GM21717 (cell line): Measurements from ENCODE around the gene ZDHHC13.

ENCODE experiments used
- ATAC-seq: cut with Tn5 transposase; IDR thresholded peaks from one replicate; pipeline ENCODE4 v1.9.1; 2021; ENCODE audit warnings: mild to moderate bottlenecking, moderate library complexity; ENCODE audit not compliant: unreplicated experiment

Gene ZDHHC13

DNA sequence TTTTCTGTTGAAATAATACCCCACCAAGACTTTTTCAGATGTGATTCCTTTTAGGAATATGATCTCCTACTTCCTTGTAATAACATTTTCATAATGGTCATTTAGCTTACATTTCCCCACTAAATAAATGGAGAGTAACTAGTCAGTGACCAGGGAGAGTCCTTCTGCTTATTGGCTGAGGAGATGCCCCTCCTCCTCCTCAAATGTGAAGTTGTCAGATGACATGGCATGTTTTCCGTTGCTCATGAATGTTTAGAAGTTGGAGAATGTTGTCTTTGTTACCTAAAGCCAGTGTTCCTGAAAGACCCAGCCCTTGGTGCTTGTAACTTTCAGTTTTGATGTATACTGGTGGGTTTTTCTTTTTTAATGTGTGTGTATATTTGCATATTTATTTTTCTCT, 46.6 kb downstream of the ZDHHC13 start:
- ATAC-seq = no peak

DNA sequence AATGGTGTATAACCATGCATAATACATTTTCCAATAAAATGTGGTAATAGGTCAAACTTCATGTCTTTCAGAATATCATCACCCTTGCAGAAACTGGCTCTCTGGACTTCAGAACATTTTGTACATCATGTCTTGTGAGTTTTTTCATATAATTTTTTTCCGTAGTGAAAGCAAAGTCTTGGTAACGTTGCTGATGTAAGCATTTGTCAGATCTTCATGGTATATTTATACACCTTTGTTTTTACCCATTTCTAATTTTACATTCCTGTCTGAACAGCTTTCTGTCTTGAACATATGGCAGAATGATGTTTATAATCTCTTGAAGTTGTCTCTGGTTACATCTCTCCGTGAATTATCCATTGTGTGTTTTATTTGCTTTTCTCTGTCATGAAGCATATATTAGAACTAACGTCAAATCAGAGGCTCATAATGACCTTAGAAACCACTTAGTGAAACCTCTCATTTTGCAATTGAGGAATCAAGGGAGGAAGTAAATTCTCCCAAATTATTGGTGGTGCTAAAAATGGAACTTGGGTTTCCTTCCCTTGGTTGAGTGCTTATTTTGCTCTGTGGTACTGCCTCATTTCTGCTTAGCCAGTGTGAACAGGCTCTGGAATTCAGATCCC, 47.4 kb downstream of the ZDHHC13 start:
- no peak for ATAC-seq

GRCh38 chr11:19164881-19165280, 47.9 kb downstream of the ZDHHC13 start:
- no peak for ATAC-seq

DNA sequence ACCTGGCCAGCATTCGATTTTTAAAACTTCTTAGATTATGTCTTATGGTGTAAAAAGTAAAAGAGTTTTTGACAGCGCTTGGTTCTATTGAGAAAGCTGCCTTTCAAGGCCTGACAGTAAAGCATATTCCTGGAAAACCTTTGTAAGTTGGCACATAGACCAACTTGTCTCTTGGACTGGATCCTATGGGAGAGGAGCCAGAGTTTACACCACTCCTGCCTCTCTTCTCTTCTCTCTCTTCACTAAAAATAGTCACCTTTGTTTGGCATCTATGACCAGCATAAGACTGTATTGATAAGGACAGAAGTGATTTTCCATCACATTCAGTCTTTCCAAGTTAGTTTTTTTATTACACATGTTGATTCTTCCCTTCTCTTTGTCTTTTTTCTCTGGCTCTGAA, 51.1 kb downstream of the ZDHHC13 start:
- no peak for ATAC-seq

GRCh38 chr11:19173004-19173689, 56.2 kb downstream of the ZDHHC13 start:
- ATAC-seq = no peak

DNA sequence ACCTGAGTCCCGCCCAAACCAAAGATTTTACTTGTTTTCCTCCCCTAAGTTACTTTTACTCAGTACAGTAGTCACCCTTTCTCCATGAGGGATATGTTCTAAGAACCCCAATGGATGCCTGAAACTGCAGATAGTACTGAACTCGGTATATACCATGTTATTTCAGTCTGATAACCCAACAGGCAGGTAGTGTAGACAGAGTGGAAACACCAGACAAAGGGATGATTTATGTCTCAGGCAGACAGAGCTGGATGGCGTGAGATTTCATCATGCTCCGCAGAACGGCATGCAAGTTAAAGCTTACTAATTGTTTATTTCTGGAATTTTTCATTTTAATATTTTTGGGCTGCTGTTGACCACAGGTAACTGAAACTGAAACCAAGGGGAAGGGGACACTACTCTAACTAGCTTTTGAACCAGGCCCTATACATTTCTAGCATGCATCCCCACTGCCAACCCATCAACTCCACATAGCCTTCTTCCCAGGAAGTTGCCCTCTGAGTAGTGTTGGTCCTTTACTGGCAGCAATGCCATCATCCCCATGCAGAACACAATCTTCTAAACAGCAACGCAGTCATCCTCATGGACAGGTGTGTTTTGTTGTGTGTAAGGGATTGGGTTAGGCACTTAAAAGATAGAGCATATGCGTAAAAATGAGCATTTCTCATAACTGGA, 57.1 kb downstream of the ZDHHC13 start:
- ATAC-seq = no peak

DNA sequence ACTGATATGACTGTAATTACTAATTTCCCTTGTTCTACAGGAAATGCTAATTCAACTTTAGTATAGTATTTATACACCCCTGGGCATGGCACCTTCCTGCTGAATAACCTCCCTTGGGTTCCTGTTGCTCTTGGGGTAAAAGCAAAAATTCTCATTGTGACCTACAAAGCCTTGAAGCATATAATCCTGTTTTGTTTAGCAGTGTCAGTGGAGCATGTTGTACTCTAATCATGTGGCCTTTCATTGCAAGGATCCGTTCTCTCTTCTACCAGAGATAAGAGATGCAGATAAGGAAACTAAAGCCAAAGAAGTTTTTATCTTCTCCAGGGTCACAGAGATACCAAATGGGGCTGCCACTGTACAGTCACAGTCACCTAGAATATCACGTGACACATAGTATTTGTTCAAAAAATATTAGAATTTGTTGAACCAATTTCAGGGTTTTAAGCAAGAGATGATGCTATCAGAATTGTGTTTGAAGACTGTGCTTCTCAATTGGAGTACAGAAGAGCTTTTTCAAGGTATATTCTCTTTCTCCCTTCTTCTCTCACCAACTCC, 59.7 kb downstream of the ZDHHC13 start:
- no peak for ATAC-seq

DNA sequence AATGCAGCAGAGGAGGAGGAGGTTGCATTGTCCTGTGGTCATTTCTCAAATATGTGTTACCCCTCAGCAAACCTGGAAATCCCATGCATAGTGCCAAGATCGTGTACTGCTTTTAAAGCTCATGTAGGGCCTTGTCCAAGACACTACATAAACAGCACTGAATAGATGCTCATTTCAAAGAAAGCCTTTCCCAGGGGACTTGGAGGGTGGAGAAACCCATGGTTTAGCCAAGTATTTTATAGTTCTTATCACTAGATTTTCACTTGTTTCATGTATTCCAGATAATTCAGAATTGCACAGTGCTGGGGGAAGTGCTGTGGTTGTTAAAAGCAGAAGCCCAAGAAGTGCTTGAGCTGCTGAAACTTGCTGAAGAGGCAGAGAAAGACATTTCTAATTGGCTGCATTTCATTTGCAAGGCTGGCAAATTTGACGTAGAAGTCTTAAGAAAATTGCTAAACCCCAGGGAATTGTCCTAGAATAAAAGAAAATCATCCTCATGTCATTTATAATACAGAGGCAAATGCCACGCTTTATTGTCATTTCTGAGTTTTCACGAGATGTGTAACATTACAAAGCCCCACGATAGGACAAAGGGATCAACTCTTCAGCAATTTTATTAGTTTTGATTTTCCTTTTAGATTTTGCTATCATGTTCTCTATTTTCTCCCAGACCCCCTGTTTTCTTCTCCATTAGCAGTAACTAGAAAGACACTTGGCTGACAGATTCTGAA, 64.7 kb downstream of the ZDHHC13 start:
- no peak for ATAC-seq

GRCh38 chr11:19183646-19184045, 66.7 kb downstream of the ZDHHC13 start:
- no peak for ATAC-seq

DNA sequence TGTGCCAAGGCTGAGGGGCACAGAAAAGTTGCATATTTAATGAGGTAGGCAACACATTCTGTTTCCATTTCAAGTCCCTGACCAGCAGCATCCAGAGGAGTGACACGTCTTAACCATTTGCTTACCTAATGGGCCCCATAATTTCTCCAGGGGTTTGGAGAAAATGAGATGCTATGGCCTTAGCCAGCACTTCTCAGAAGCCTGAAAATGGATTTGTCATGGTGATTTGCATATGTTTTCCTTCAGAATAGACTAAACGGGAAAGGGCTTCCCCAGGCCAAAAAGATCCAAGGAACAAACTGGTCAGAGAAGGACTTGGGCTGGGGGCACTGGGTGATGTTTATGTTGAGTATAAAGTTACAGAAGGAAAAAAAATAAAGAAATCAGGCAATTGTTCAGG, 68.1 kb downstream of the ZDHHC13 start:
- ATAC-seq = no peak

GRCh38 chr11:19185516-19186052, 68.6 kb downstream of the ZDHHC13 start:
- no peak for ATAC-seq

DNA sequence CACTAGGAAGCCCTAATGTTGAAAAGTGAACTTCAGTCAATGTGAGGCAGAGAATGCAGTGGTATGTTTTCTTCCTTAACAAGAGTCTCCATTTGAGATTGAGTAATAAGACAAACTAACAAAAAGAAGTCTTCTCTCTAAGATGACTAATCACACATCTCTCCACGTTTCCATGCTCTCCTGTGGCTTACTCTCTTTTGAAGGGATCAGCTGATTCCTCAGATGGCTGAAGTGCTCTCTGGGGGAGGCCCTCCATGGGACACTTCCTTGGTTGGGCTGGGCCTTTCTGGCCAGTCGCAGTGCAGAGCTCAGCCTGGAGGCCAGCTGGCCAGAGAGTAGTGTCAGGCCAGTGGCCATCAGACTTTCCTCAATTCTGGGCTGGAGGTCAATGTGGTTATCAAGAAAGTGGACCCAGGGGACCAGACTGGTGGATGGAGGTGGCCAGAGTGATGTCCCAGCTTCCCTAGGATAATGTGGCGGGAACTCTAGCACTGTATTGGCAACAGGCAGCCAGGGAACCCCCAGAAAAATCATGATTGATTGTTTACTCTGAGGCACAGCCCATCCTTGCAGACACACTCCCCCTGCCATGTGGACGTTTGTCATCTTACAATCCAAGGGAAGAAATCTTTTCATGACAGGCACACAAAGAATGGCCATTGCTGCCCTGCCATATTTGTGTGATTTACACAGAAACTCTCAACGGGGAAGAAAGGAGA, 70.3 kb downstream of the ZDHHC13 start:
- ATAC-seq = no peak

GRCh38 chr11:19187833-19188258, 70.9 kb downstream of the ZDHHC13 start:
- ATAC-seq = no peak

DNA sequence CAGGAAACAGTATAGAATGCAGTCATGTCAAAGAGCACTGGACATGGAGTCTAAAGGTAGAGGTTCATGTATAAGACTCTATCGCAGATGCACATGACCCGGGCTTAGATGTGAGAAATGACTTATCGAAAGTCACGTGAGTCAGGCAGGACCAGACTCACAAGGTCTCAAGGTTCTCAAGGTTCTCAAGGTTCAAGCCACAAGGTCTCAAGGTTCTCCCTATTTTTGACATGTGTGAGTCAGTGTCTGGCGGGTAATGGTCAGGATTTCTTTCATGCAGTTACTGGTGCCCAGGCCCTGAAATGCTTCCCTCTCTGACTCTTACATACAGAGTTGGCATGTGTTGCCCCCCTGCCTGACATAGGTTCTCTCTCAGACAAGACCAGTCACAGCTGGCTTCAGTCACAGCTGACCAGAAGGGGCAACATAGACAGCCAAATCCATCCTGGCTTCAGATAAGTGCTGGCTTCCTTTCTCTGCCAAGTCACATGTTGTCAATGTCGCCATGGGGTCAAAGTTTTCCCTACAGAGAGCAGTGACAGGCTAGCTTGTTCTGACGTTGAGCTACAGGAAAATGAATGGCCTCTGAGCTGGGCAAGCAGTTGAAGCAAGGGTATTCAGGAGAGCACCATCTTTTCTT, 74.7 kb downstream of the ZDHHC13 start:
- ATAC-seq = no peak

DNA sequence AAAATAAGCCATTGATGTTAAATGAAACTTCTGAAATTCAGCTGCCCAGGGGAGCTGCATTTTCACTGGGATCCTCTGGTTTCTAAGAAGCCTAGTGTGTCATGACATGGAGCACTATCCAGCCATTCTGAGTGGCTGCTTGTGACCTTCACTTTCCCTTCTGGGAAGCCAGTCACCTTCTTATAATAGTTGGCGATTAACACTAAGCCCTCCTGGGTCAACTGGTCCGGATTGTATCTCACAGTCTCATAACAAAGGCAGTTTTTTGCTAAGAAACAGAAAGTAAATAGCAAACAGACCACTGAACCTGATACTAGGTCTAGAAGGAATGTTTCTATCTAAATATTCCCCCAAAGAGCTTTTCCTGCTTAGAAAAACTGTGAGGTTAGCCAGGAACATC, 76.9 kb downstream of the ZDHHC13 start:
- ATAC-seq = no peak

GRCh38 chr11:19194620-19195308, 77.8 kb downstream of the ZDHHC13 start:
- no peak for ATAC-seq

GRCh38 chr11:19196432-19196831, 79.5 kb downstream of the ZDHHC13 start:
- ATAC-seq = no peak

DNA sequence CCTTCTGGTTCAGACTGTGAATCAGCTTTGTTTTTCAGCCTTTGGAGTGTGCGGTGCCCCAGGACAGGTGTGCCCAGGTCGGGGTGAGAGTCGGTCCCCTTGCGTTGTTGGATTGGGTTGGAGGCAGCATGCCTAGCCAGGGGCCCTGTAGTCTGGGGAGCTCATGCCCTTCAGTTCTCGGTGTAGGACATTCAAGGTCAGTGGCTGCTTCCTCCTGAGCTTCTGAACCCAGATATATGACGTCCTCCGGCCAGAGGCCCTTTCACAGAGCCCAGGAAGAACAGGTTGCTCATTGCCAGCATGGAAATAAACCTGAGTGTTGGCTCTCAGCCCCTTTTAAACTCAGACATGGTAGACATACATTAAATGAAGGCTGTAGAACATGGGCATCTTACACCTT, 82.1 kb downstream of the ZDHHC13 start:
- ATAC-seq = no peak

DNA sequence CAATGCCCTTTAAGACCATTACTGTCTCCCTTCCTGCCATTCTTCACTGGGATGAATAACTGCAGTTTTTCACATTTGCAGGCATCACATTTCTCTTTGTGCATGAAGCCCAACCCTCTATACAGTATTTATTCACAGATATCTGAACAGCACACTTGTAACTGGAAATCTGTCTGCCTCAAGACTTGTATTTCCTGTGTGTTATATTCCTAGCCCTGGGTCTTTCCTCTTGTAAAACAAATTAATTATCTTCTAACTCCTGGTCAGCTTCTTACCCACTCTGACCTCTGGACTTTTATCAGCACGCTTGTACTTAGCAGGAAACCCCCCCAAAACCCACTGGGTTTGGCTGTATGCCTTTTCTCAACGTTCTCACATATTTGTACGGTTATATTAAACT, 82.8 kb downstream of the ZDHHC13 start:
- no peak for ATAC-seq
